Dendritic cell treated with granulocyte-macrophage colony-stimulating factor and Interleukin-4, amounts not matched to agents 40 ng/mL and 50 ng/mL, for 4 days (primary cell): ENCODE data around the gene EFNA4.
A peak's percentile ranks its signal among the peaks of the same experiment; 100 is the strongest.

Source experiments
- H3K27ac Mint-ChIP-seq: one replicate; pipeline ENCODE4 v1.8.0; 2022; ENCODE audit warnings: mild to moderate bottlenecking, mixed read lengths
- H3K27me3 Mint-ChIP-seq: one replicate; pipeline ENCODE4 v1.8.0; 2022; ENCODE audit warnings: mild to moderate bottlenecking, mixed read lengths
- H3K36me3 Mint-ChIP-seq: one replicate; pipeline ENCODE4 v1.8.0; 2022; ENCODE audit warnings: low read depth, mixed read lengths
- H3K4me1 Mint-ChIP-seq: one replicate; pipeline ENCODE4 v1.8.0; 2022; ENCODE audit warnings: low read depth, mixed read lengths
- H3K4me3 Mint-ChIP-seq: one replicate; pipeline ENCODE4 v1.8.0; 2022; ENCODE audit warnings: mild to moderate bottlenecking, moderate library complexity, mixed read lengths
- H3K9me3 Mint-ChIP-seq: one replicate; pipeline ENCODE4 v1.8.0; 2022; ENCODE audit warnings: mixed read lengths
- intact Hi-C: fragments of 100-400 bp; cut with micrococcal nuclease; formaldehyde crosslinking; loops from one replicate; pipeline ENCODE4 v1.15.0; 2022

Gene EFNA4

GRCh38 chr1:155068599-155068998, 5.1 kb downstream of the EFNA4 start:
- intact Hi-C loops: no loop called here
- H3K36me3 Mint-ChIP-seq: peaks cover 42% of the 10 kb centered on the region
- no peak overlapping the region for H3K27ac Mint-ChIP-seq
- H3K27me3 Mint-ChIP-seq: peaks cover 25% of the 10 kb centered on the region
- no peak overlapping the region for H3K4me3 Mint-ChIP-seq
- H3K9me3 Mint-ChIP-seq: no peaks in the 10 kb centered on the region
- peaks cover 61% of the 10 kb centered on the region for H3K4me1 Mint-ChIP-seq

- peaks cover 23% of the 10 kb centered on the region for H3K27me3 Mint-ChIP-seq
Measured at GRCh38 chr1:155069551-155070157, 6.1 kb downstream of the EFNA4 start.

DNA sequence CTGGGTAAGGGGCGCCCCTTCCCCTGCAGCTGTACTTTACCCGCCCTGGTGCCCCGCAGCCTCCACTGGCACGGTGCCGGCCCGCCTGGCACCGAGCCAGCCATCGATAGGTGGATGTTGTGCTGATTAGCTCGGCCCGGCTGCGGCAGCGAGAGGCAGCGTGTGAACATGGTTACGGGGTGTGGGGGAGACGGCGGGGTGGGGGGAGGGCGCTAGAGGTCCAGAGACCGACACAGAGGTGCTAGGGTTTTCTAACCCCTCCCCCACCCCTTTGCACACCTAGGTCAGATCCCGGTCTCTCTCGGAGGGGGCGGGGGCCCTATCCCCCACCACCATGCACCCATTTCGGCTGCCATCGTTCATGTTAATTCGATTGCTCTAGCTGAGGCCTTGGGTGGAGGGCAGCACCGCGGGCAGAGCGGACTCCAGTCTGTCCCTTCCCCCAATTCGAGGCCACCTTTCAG, 6.7 kb downstream of the EFNA4 start:
- intact Hi-C loops: loop anchor here (2.0 kb wide), 1 partner anchor 15 kb away; no protein-coding TSS in a partner anchor
- Mint-ChIP-seq H3K4me3 (peak overlapping the region; percentile 49), H3K36me3 (peaks cover 40% of the 10 kb centered on the region), H3K27me3 (peaks cover 24% of the 10 kb centered on the region), H3K9me3 (no peaks in the 10 kb centered on the region), H3K27ac (peak overlapping the region; percentile 87), H3K4me1 (peaks cover 48% of the 10 kb centered on the region)

More at GRCh38 chr1:155069551-155070157, 6.1 kb downstream of the EFNA4 start:
- H3K27ac Mint-ChIP-seq: no peak overlapping the region
- H3K4me1 Mint-ChIP-seq: peaks cover 54% of the 10 kb centered on the region
- intact Hi-C loops: loop anchor here (2.0 kb wide), 1 partner anchor 15 kb away; no protein-coding TSS in a partner anchor
- H3K4me3 Mint-ChIP-seq: no peak overlapping the region
- H3K36me3 Mint-ChIP-seq: peaks cover 40% of the 10 kb centered on the region
- no peaks in the 10 kb centered on the region for H3K9me3 Mint-ChIP-seq

DNA sequence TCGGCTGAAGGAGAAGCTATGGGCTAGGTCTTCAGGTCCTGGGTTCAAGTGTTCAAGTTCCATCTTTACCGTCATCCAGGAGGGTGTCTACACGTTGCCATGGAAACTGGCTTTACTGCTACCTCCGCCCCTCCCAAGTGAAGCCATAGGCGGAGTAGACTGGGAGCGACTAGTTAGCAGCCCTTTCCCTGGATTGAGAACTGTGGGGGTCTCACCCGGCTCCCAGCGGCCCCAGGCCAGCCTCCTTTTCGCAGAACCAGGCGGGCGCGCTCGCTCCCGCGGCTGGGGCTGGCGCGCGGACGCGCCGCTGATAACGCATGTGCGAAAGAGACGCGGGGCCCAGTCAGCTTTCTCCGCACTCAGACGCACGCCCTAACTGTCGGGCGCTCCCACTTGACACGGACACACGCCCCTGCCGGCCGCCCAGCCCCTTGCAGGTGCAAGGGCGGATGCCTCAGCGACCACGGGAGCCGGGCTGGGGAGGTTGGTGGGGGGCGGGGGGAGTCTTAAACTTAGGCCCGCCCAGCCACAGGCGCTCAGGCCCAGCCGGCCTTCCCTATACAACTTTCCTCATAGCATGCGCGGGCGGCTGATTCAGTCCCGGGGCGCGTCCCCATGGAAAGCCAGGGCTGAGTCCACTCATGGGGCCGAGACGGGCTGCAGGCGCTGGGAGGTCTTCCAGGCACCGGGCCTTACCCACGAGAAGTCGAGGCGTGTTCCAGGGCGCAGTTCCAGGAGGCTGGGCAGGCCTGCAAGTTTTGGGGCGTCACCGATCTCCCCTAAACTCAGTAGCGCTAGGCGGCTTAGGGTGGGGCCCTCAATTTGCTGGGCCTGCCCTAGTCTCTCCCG, 7.4 kb downstream of the EFNA4 start:
- Mint-ChIP-seq H3K36me3 (peaks cover 38% of the 10 kb centered on the region), H3K9me3 (no peaks in the 10 kb centered on the region), H3K27ac (peak overlapping the region; percentile 87), H3K27me3 (peaks cover 32% of the 10 kb centered on the region), H3K4me3 (peak overlapping the region; percentile 49), H3K4me1 (peaks cover 46% of the 10 kb centered on the region)
- intact Hi-C loops: loop anchor here (2.0 kb wide), 1 partner anchor 14 kb away; no protein-coding TSS in a partner anchor

DNA sequence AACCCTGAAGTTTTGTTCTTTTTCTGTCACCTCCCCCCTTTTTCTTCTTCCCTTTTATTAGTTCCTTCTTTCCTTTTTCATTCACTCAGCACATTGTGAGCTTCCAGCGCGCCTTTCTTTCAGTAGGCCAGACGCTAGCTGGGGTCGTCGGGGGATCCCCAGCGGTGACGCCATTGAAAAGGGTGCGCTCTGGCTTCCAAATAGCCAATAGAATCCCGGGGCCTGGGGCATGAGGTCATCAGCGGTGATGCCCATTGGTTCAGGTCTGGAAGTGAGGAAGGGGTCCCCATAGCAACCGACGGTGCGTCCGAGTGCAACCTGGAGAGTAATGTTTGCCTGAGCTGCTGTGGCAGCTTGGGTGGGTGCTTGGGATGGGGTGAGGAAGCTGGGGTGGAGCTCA, 8.2 kb downstream of the EFNA4 start:
- H3K4me1 Mint-ChIP-seq: peaks cover 38% of the 10 kb centered on the region
- H3K36me3 Mint-ChIP-seq: peaks cover 30% of the 10 kb centered on the region
- peaks cover 33% of the 10 kb centered on the region for H3K27me3 Mint-ChIP-seq
- H3K4me3 Mint-ChIP-seq: peak overlapping the region; percentile 49
- H3K27ac Mint-ChIP-seq: peak overlapping the region; percentile 87
- intact Hi-C loops: loop anchor here (2.0 kb wide), 1 partner anchor 13 kb away; no protein-coding TSS in a partner anchor
- no peaks in the 10 kb centered on the region for H3K9me3 Mint-ChIP-seq

DNA sequence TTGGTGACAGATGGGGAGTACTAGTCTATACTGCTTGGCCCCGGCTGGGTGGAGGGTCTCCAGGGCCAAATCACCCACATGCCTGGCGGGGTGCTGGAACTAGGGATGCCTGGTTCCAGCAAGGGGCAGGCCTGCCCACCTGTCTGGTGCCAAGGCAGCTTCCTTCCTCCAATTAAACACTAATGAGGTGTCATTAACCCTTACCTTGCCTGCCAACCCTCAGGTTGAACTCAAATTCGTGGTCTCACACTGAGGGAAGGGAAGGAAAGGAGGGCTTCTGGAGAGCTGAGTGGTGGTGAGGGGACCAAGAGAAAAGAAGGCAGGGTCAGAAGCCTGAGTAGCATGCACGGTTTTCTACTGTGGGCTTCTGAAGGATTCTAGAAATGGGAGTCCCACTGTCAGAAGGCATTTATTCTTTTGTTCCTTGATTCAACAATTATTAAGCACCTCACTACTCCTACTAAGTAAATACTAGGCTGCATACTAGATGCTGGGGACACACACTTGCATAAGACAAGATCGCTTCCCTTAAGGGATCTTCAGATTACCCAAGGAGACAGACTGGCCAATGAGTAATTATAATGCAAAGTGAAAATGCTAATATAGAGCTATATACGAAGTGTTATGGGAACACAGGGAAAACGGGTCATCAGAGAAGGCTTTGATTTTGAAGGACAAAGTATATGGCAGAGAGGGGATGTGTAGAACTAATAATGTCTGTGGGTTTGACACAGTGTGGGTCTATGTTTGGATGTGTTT, 9.2 kb downstream of the EFNA4 start:
- Mint-ChIP-seq H3K36me3 (peaks cover 20% of the 10 kb centered on the region), H3K27ac (peak overlapping the region; percentile 4), H3K27me3 (peaks cover 38% of the 10 kb centered on the region), H3K9me3 (no peaks in the 10 kb centered on the region), H3K4me3 (no peak overlapping the region), H3K4me1 (peaks cover 37% of the 10 kb centered on the region)
- intact Hi-C loops: no loop called here

GRCh38 chr1:155073377-155074242, 10.1 kb downstream of the EFNA4 start:
- H3K4me1 Mint-ChIP-seq: peaks cover 37% of the 10 kb centered on the region
- H3K4me3 Mint-ChIP-seq: no peak overlapping the region
- H3K27ac Mint-ChIP-seq: peak overlapping the region; percentile 4
- H3K9me3 Mint-ChIP-seq: no peaks in the 10 kb centered on the region
- H3K36me3 Mint-ChIP-seq: peaks cover 11% of the 10 kb centered on the region
- intact Hi-C loops: no loop called here
- peaks cover 43% of the 10 kb centered on the region for H3K27me3 Mint-ChIP-seq

DNA sequence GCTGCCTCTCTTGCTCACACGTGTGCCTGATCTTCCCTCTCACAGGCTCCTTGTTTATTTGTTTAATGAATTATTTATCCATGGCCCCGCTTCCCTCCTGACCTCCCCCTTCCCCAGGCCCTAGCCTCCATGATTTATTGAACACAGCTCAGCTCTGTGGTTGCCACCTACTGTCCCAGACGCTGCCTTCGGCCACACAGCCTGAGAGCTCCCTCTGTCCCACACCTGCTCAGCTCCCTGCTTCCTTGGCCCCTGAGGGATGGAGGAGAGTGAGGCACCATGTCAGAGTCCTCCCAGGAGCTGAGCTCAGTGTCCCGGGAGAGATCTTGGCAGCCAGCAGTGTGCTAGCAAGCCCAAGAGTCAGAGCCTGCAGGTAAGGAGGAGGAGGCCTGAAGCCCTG, 12.0 kb downstream of the EFNA4 start:
- no peak overlapping the region for H3K4me3 Mint-ChIP-seq
- peaks cover 41% of the 10 kb centered on the region for H3K4me1 Mint-ChIP-seq
- intact Hi-C loops: no loop called here
- no peaks in the 10 kb centered on the region for H3K9me3 Mint-ChIP-seq
- peaks cover 60% of the 10 kb centered on the region for H3K27me3 Mint-ChIP-seq
- no peak overlapping the region for H3K27ac Mint-ChIP-seq
- H3K36me3 Mint-ChIP-seq: no peaks in the 10 kb centered on the region

GRCh38 chr1:155076371-155076770, 12.8 kb downstream of the EFNA4 start:
- Mint-ChIP-seq H3K4me1 (peaks cover 35% of the 10 kb centered on the region), H3K27ac (no peak overlapping the region), H3K9me3 (no peaks in the 10 kb centered on the region), H3K27me3 (peaks cover 68% of the 10 kb centered on the region), H3K36me3 (no peaks in the 10 kb centered on the region), H3K4me3 (no peak overlapping the region)
- intact Hi-C loops: no loop called here

DNA sequence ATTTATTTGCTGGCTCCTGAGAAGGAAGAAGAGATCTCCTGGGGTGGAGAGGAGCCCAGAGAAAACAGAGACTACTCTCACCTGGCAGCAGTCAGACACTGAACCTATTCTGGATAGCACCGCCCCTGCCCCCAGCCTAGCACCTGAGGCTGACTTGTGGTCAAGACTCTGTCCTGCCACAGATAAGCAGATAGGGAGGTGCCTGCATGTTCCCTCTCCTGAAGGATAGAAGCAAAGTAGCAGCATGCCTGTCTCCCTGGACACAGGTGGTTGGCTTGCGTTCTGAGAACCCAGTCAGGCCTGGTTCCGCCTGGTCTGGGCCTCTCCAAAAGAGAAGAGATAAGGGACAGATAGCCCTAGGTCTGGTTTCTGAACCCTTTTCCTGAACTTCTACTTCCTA, 13.8 kb downstream of the EFNA4 start:
- peaks cover 74% of the 10 kb centered on the region for H3K27me3 Mint-ChIP-seq
- H3K4me1 Mint-ChIP-seq: peaks cover 35% of the 10 kb centered on the region
- no peak overlapping the region for H3K4me3 Mint-ChIP-seq
- no peaks in the 10 kb centered on the region for H3K9me3 Mint-ChIP-seq
- H3K27ac Mint-ChIP-seq: no peak overlapping the region
- no peaks in the 10 kb centered on the region for H3K36me3 Mint-ChIP-seq
- intact Hi-C loops: no loop called here

GRCh38 chr1:155077758-155078445, 14.4 kb downstream of the EFNA4 start:
- H3K4me1 Mint-ChIP-seq: peaks cover 38% of the 10 kb centered on the region
- H3K4me3 Mint-ChIP-seq: no peak overlapping the region
- H3K36me3 Mint-ChIP-seq: no peaks in the 10 kb centered on the region
- H3K27ac Mint-ChIP-seq: no peak overlapping the region
- intact Hi-C loops: no loop called here
- no peaks in the 10 kb centered on the region for H3K9me3 Mint-ChIP-seq
- peaks cover 75% of the 10 kb centered on the region for H3K27me3 Mint-ChIP-seq

- H3K27ac Mint-ChIP-seq: no peak within 1 kb of the TSS
- peak within 1 kb of the TSS; percentile 65 for H3K4me3 Mint-ChIP-seq
- peaks cover 77% of the 10 kb centered on the region for H3K27me3 Mint-ChIP-seq
- intact Hi-C loops: no loop called here
- no peaks in the 10 kb centered on the region for H3K36me3 Mint-ChIP-seq
- no peaks in the 10 kb centered on the region for H3K9me3 Mint-ChIP-seq
- peaks cover 41% of the 10 kb centered on the region for H3K4me1 Mint-ChIP-seq
Measured at GRCh38 chr1:155078469-155079209, 15.1 kb downstream of the EFNA4 start, which contains the start of gene EFNA3. Gene EFNA3 (plus strand): TSS chr1:155078837. CDS start chr1:155078942, 105 bp downstream.
